GM12864 (cell line): ENCODE data around the gene ATXN10.

Source experiments
- DNase-seq: peaks from one replicate; pipeline ENCODE4 v3.0.0-alpha.2; 2011; ENCODE audit warnings: low read depth
- H3K4me3 ChIP-seq: 2 replicates; pipeline ENCODE4 v1.5.1; 2011; ENCODE audit warnings: mild to moderate bottlenecking, low read depth, low read length, control low read depth
- CTCF ChIP-seq: IDR thresholded peaks from 2 replicates; pipeline ENCODE4 v1.5.1; 2011; ENCODE audit warnings: low read depth, mild to moderate bottlenecking, moderate library complexity, low read length, control low read depth, inconsistent platforms; ENCODE audit errors: missing control alignments

ATXN10 gene

GRCh38 chr22:45878051-45878781, 206.6 kb downstream of the ATXN10 start:
- no peak for TF ChIP-seq CTCF
- no peak for DNase-seq

GRCh38 chr22:45878901-45879551, 207.4 kb downstream of the ATXN10 start:
- H3K4me3 ChIP-seq: no peak overlapping the region
- TF ChIP-seq CTCF: no peak
- no peak for DNase-seq

More at GRCh38 chr22:45878051-45878781, 206.6 kb downstream of the ATXN10 start:
- H3K4me3 ChIP-seq: no peak overlapping the region

GRCh38 chr22:45879552-45879949, 207.9 kb downstream of the ATXN10 start:
- no peak overlapping the region for H3K4me3 ChIP-seq
- TF ChIP-seq CTCF: no peak
- no peak for DNase-seq

- no peak for TF ChIP-seq CTCF
- no peak overlapping the region for H3K4me3 ChIP-seq
- no peak for DNase-seq
Observed at GRCh38 chr22:45880091-45880715, 208.6 kb downstream of the ATXN10 start.

GRCh38 chr22:45880716-45881523, 209.3 kb downstream of the ATXN10 start:
- DNase-seq: no peak
- H3K4me3 ChIP-seq: no peak overlapping the region
- no peak for TF ChIP-seq CTCF

GRCh38 chr22:45881524-45881875, 209.9 kb downstream of the ATXN10 start:
- no peak overlapping the region for H3K4me3 ChIP-seq
- TF ChIP-seq CTCF: no peak
- no peak for DNase-seq
